ENCODE measurements around the gene ZNG1C.
"Not testable (repeated sequence)": the region's sequence is repeated elsewhere in the genome, so short reads cannot be mapped to it uniquely, and the experiment has no call there.

- TF ChIP-seq POLR2AphosphoS5 (IDR thresholded peaks at IDR 0.05; ENCODE audit: borderline replicate concordance, low read depth, low read length); EZH2 (IDR thresholded peaks at IDR 0.05): not testable (repeated sequence)
These were observed 87.3 kb downstream of the ZNG1C start for GRCh38 chr9:68329106-68329505.

Data from SK-N-MC (cell line).